Smooth muscle cell (in vitro differentiated cells): Measurements from ENCODE around the gene NXT1. TPM values are rescaled to one million over a fixed set of nuclear protein-coding genes. Genes with fewer than 3 reads are reported as not detected.

Experiments
- DNase-seq: peaks from one replicate; lab custom pipeline; 2025; ENCODE audit not compliant: unreplicated experiment; lab: John Stamatoyannopoulos, UW
- H2AFZ ChIP-seq: fragments of 200-600 bp; sonication (generic); 2 replicates; pipeline ENCODE4 v1.6.0; 2016; ENCODE audit warnings: antibody characterized with exemption, low read depth, mild to moderate bottlenecking
- H3F3A ChIP-seq: fragments of 200-600 bp; sonication (generic); 2 replicates; pipeline ENCODE4 v1.6.0; 2017; ENCODE audit warnings: antibody characterized with exemption, low read depth
- H3K27ac ChIP-seq: fragments of 200-600 bp; sonication (generic); 2 replicates; pipeline ENCODE4 v1.5.1; 2016; ENCODE audit warnings: low read depth, mild to moderate bottlenecking
- H3K27me3 ChIP-seq: fragments of 200-600 bp; sonication (generic); 2 replicates; pipeline ENCODE4 v1.6.1; 2016; ENCODE audit warnings: low read depth, mild to moderate bottlenecking
- H3K36me3 ChIP-seq: fragments of 200-600 bp; sonication (generic); 2 replicates; pipeline ENCODE4 v1.5.1; 2016; ENCODE audit warnings: low read depth
- H3K4me1 ChIP-seq: fragments of 200-600 bp; sonication (generic); 2 replicates; pipeline ENCODE4 v1.5.1; 2016; ENCODE audit warnings: low read depth
- H3K4me2 ChIP-seq: fragments of 200-600 bp; sonication (generic); 2 replicates; pipeline ENCODE4 v1.6.0; 2016; ENCODE audit warnings: mild to moderate bottlenecking
- H3K4me3 ChIP-seq: fragments of 200-600 bp; sonication (generic); 2 replicates; pipeline ENCODE4 v1.5.1; 2016; ENCODE audit warnings: mild to moderate bottlenecking
- H3K79me2 ChIP-seq: fragments of 200-600 bp; sonication (generic); 2 replicates; pipeline ENCODE4 v1.6.0; 2016; ENCODE audit warnings: low read depth, mild to moderate bottlenecking
- H3K9ac ChIP-seq: fragments of 200-600 bp; sonication (generic); 2 replicates; pipeline ENCODE4 v1.6.0; 2016; ENCODE audit warnings: low read depth
- H3K9me3 ChIP-seq: fragments of 200-600 bp; sonication (generic); replicated peaks from 2 replicates; pipeline ENCODE4 v1.5.1; 2016; ENCODE audit warnings: low read depth
- H4K20me1 ChIP-seq: fragments of 200-600 bp; sonication (generic); 2 replicates; pipeline ENCODE4 v1.6.0; 2016; ENCODE audit warnings: low read depth
- WGBS: methylation state at CpG from one replicate; pipeline ENCODE4 v1.1.7; 2016; ENCODE audit warnings: low lambda C conversion rate; 5-methylcytosine and 5-hydroxymethylcytosine counted together
- polyA plus RNA-seq: library from polyadenylated mRNA; unstranded; fragments of >200 nt; fragmentation: Nextera tagmentation; extraction: Ambion mirVana; gene quantifications from 2 replicates; pipeline ENCODE4 v1.2.1, GENCODE V29; 2016
- total RNA-seq: library from RNA; depleted of rRNA; stranded (reverse); fragments of >200 nt; gene quantifications from 2 replicates; pipeline ENCODE4 v1.2.3, GENCODE V29; 2014
- TF ChIP-seq, protein P1 (sequence below): fragments of 200-600 bp; sonication (generic); IDR thresholded peaks from 2 replicates; pipeline ENCODE4 v1.5.1; 2017; ENCODE audit warnings: borderline replicate concordance, mild to moderate bottlenecking, antibody characterized with exemption; ENCODE audit not compliant: insufficient read depth, poor library complexity, severe bottlenecking

Gene NXT1
- total and polyA plus RNA-seq, 2 experiments from 2014 or later = 45.3 to 49.6 TPM

DNA sequence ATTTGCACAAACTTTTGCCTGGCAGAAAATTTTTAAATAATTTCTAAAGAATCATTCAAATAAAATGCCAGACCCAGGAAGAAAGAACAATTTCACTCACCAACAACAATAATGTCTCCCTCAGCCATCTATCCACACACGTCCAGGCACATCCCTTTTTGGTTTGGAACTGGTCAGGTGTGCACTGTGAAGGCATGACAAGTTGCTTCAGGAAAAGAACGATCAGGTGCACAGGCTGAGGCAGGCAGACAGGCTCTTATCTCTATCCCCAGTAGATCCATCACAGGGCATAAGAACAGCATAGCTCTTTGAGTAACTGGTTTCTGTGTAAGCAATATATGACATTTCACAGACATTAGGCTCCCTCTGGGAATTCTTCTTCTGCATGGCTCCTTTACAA is 18.1 kb upstream of the NXT1 start:
- no peak for DNase-seq
- WGBS = 70% methylated on average over 2 of the region's 2 CpGs
- Histone ChIP-seq H3K27ac (no peak overlapping the region), H3K4me1 (no peaks in the 10 kb centered on the region), H3F3A (no peaks in the 10 kb centered on the region), H3K4me3 (no peak overlapping the region), H3K79me2 (no peaks in the 10 kb centered on the region), H2AFZ (no peak overlapping the region), H3K36me3 (no peaks in the 10 kb centered on the region), H3K9me3 (no peaks in the 10 kb centered on the region), H3K27me3 (no peaks in the 10 kb centered on the region), H3K4me2 (no peak overlapping the region), H3K9ac (no peak overlapping the region), H4K20me1 (no peaks in the 10 kb centered on the region)
- TF ChIP-seq, protein P1, sequence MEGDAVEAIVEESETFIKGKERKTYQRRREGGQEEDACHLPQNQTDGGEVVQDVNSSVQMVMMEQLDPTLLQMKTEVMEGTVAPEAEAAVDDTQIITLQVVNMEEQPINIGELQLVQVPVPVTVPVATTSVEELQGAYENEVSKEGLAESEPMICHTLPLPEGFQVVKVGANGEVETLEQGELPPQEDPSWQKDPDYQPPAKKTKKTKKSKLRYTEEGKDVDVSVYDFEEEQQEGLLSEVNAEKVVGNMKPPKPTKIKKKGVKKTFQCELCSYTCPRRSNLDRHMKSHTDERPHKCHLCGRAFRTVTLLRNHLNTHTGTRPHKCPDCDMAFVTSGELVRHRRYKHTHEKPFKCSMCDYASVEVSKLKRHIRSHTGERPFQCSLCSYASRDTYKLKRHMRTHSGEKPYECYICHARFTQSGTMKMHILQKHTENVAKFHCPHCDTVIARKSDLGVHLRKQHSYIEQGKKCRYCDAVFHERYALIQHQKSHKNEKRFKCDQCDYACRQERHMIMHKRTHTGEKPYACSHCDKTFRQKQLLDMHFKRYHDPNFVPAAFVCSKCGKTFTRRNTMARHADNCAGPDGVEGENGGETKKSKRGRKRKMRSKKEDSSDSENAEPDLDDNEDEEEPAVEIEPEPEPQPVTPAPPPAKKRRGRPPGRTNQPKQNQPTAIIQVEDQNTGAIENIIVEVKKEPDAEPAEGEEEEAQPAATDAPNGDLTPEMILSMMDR = no peak

DNA sequence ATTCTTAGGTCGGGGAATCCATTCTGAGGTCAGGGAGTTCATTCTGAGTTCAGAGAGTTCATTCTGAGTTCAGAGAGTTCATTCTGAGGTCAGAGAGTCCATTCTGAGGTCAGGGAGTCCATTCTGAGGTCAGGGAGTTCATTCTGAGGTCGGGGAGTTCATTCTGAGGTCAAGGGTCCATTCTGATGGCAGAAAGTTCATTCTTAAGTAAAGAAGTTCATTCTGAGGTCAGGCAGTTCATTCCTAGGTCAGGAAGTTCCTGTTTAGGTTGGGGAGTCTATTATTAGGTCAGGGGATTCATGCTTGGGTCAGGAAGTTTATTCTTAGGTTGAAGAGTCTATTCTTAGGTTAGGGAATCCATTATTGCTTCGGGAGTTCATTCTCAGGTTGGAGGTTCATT is 16.5 kb upstream of the NXT1 start:
- no peak overlapping the region for H3K27ac ChIP-seq
- H2AFZ ChIP-seq = no peak overlapping the region
- 81% methylated on average over 3 of the region's 3 CpGs for WGBS

DNA sequence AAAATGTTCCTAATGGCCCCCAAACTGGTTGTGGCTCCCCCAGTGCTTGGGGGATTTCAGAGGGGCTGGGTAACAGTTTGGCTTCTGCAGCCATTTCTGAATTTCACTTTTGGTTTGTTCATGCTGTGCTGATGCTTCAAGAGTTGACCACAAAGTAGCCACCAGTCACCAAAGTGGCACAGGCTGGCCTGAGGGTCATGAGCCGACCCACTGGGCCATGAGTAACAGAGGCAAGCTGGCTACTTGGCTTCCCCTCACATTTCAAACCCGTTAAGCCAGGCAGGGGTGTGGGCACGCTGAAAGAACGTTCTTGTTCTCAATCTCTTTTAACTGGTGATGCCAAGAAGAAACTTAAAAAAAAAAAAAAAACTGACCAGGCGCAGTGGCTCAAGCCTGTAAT is 15.1 kb upstream of the NXT1 start:
- no peaks in the 10 kb centered on the region for H3K79me2 ChIP-seq
- 94% methylated on average over 5 of the region's 5 CpGs for WGBS
- no peaks in the 10 kb centered on the region for H3K27me3 ChIP-seq
- no peak for DNase-seq
- H2AFZ ChIP-seq = no peak overlapping the region
- H3F3A ChIP-seq = no peaks in the 10 kb centered on the region
- H3K9me3 ChIP-seq = no peaks in the 10 kb centered on the region
- H3K36me3 ChIP-seq = no peaks in the 10 kb centered on the region
- H3K9ac ChIP-seq = no peak overlapping the region
- TF ChIP-seq, protein P1 = no peak
- no peak overlapping the region for H3K4me2 ChIP-seq
- no peak overlapping the region for H3K4me3 ChIP-seq
- no peaks in the 10 kb centered on the region for H4K20me1 ChIP-seq
- H3K27ac ChIP-seq = no peak overlapping the region
- no peaks in the 10 kb centered on the region for H3K4me1 ChIP-seq

More for the DNA sequence above, 16.5 kb upstream of the NXT1 start:
- no peak overlapping the region for H3K9ac ChIP-seq
- H3K4me3 ChIP-seq = no peak overlapping the region
- no peak overlapping the region for H3K4me2 ChIP-seq
- no peak for DNase-seq
- no peaks in the 10 kb centered on the region for H3F3A ChIP-seq
- H3K4me1 ChIP-seq = no peaks in the 10 kb centered on the region
- H3K79me2 ChIP-seq = no peaks in the 10 kb centered on the region
- H4K20me1 ChIP-seq = no peaks in the 10 kb centered on the region
- no peaks in the 10 kb centered on the region for H3K36me3 ChIP-seq
- TF ChIP-seq, protein P1 = no peak
- H3K9me3 ChIP-seq = no peaks in the 10 kb centered on the region
- H3K27me3 ChIP-seq = no peaks in the 10 kb centered on the region

DNA sequence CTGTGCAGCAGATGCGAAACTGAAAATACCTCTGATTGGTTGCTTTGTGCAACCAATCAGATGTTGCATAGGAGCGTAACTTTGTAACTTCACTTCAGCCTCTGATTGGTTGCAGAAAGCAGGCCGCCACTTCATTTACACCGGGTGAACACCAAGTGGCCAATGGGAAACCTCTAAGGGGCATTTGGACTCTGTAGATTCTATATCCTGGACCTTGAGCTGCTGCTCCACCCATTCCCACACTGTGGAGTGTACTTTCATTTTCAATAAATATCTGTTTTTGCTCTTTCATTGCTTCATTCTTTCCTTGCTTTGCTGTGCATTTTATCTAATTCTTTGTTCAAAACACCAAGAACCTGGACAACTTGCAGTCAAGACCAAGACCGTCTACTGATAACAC is 14.1 kb upstream of the NXT1 start:
- Histone ChIP-seq H3K9ac (no peak overlapping the region), H3K4me1 (no peaks in the 10 kb centered on the region), H2AFZ (no peak overlapping the region), H3K27me3 (no peaks in the 10 kb centered on the region), H3K4me2 (no peak overlapping the region), H3K36me3 (no peaks in the 10 kb centered on the region), H3F3A (no peaks in the 10 kb centered on the region), H3K79me2 (no peaks in the 10 kb centered on the region), H4K20me1 (no peaks in the 10 kb centered on the region), H3K27ac (no peak overlapping the region), H3K4me3 (no peak overlapping the region), H3K9me3 (no peaks in the 10 kb centered on the region)
- DNase-seq = no peak
- TF ChIP-seq, protein P1 = no peak
- 96% methylated on average over 5 of the region's 5 CpGs for WGBS
